Measurements from ENCODE around the gene FDXACB1.

Gene FDXACB1

GRCh38 chr11:111841370-111842053 lies 37.5 kb downstream of the FDXACB1 start:
- DNase-seq = peak; percentile 87

GRCh38 chr11:111840143-111840542 lies 38.8 kb downstream of the FDXACB1 start:
- no peak for DNase-seq

GRCh38 chr11:111838054-111838453 lies 40.9 kb downstream of the FDXACB1 start:
- DNase-seq = no peak

- no peak for DNase-seq
These were observed 41.5 kb downstream of the FDXACB1 start for GRCh38 chr11:111837366-111837891.

- peak; percentile 16 for DNase-seq
These were observed 42.2 kb downstream of the FDXACB1 start for GRCh38 chr11:111836721-111837120.

GRCh38 chr11:111836162-111836561 lies 42.8 kb downstream of the FDXACB1 start:
- no peak for DNase-seq

- no peak for DNase-seq
These were observed 43.3 kb downstream of the FDXACB1 start for GRCh38 chr11:111835665-111836064.

- no peak for DNase-seq
These were observed 44.4 kb downstream of the FDXACB1 start for GRCh38 chr11:111834432-111835163.

GRCh38 chr11:111833524-111833923 lies 45.4 kb downstream of the FDXACB1 start:
- DNase-seq = no peak

- DNase-seq = no peak
These were observed 49.6 kb downstream of the FDXACB1 start for GRCh38 chr11:111829185-111829968.

- DNase-seq = no peak
These were observed 52.5 kb downstream of the FDXACB1 start for GRCh38 chr11:111826322-111826950.
